ENCODE results near the gene TRIM52. TPM values are rescaled to one million over a fixed set of nuclear protein-coding genes. Genes with fewer than 3 reads are reported as not detected.

Gene TRIM52
- total RNA-seq, 1 experiment from 2014 or later = 3.9 TPM

GRCh38 chr5:181261320-181262049, 542 bp upstream of the TRIM52 start:
- Histone ChIP-seq H3K4me3 (peak overlapping the region; percentile 99), H3K36me3 (peaks cover 47% of the 10 kb centered on the region), H3K9me3 (no peaks in the 10 kb centered on the region), H3K27me3 (no peaks in the 10 kb centered on the region)
- DNase-seq = peak; percentile 87

GRCh38 chr5:181259974-181260719, 796 bp downstream of the TRIM52 start:
- no peaks in the 10 kb centered on the region for H3K27me3 ChIP-seq
- H3K36me3 ChIP-seq = peaks cover 61% of the 10 kb centered on the region
- DNase-seq = no peak
- no peaks in the 10 kb centered on the region for H3K9me3 ChIP-seq
- H3K4me3 ChIP-seq = peak overlapping the region; percentile 99

- H3K9me3 ChIP-seq = no peaks in the 10 kb centered on the region
- H3K36me3 ChIP-seq = peaks cover 66% of the 10 kb centered on the region
- DNase-seq = no peak
- peak overlapping the region; percentile 99 for H3K4me3 ChIP-seq
- H3K27me3 ChIP-seq = no peaks in the 10 kb centered on the region
Observed at GRCh38 chr5:181259283-181259682, 1.7 kb downstream of the TRIM52 start.

GRCh38 chr5:181258576-181258975, 2.4 kb downstream of the TRIM52 start:
- Histone ChIP-seq H3K4me3 (peak overlapping the region; percentile 99), H3K9me3 (no peaks in the 10 kb centered on the region), H3K27me3 (no peaks in the 10 kb centered on the region), H3K36me3 (peaks cover 66% of the 10 kb centered on the region)
- no peak for DNase-seq

GRCh38 chr5:181255836-181256578, 4.9 kb downstream of the TRIM52 start:
- Histone ChIP-seq H3K27me3 (no peaks in the 10 kb centered on the region), H3K36me3 (peaks cover 73% of the 10 kb centered on the region), H3K4me3 (no peak overlapping the region), H3K9me3 (no peaks in the 10 kb centered on the region)
- DNase-seq = no peak

- Histone ChIP-seq H3K4me3 (no peak overlapping the region), H3K27me3 (no peaks in the 10 kb centered on the region), H3K36me3 (peaks cover 76% of the 10 kb centered on the region), H3K9me3 (no peaks in the 10 kb centered on the region)
- DNase-seq = no peak
Observed at GRCh38 chr5:181255276-181255675, 5.7 kb downstream of the TRIM52 start.

- Histone ChIP-seq H3K9me3 (no peaks in the 10 kb centered on the region), H3K36me3 (peaks cover 67% of the 10 kb centered on the region), H3K4me3 (peak overlapping the region; percentile 69), H3K27me3 (no peaks in the 10 kb centered on the region)
- no peak for DNase-seq
Observed at GRCh38 chr5:181248277-181248676, 12.7 kb downstream of the TRIM52 start.

- no peaks in the 10 kb centered on the region for H3K9me3 ChIP-seq
- H3K27me3 ChIP-seq = no peaks in the 10 kb centered on the region
- peak overlapping the region; percentile 69 for H3K4me3 ChIP-seq
- DNase-seq = peak; percentile 98
- H3K36me3 ChIP-seq = peaks cover 67% of the 10 kb centered on the region
Observed at GRCh38 chr5:181246276-181247049, 14.5 kb downstream of the TRIM52 start.

GRCh38 chr5:181245427-181246275, 15.3 kb downstream of the TRIM52 start:
- no peaks in the 10 kb centered on the region for H3K9me3 ChIP-seq
- peak; percentile 32 for DNase-seq
- no peaks in the 10 kb centered on the region for H3K27me3 ChIP-seq
- H3K4me3 ChIP-seq = peak overlapping the region; percentile 69
- peaks cover 69% of the 10 kb centered on the region for H3K36me3 ChIP-seq

- H3K36me3 ChIP-seq = peaks cover 69% of the 10 kb centered on the region
- no peaks in the 10 kb centered on the region for H3K27me3 ChIP-seq
- peak; percentile 92 for DNase-seq
- no peaks in the 10 kb centered on the region for H3K9me3 ChIP-seq
- H3K4me3 ChIP-seq = peak within 1 kb of the TSS; percentile 69
Observed at GRCh38 chr5:181243564-181244343, 17.2 kb downstream of the TRIM52 start, which contains the start of gene RACK1. TSS of gene RACK1 (minus strand) at chr5:181243906. CDS start at chr5:181243800, 106 bp downstream.

- H3K9me3 ChIP-seq = no peaks in the 10 kb centered on the region
- H3K27me3 ChIP-seq = no peaks in the 10 kb centered on the region
- peak; percentile 36 for DNase-seq
- peaks cover 69% of the 10 kb centered on the region for H3K36me3 ChIP-seq
- H3K4me3 ChIP-seq = peak overlapping the region; percentile 69
Observed at GRCh38 chr5:181243018-181243563, 17.9 kb downstream of the TRIM52 start.

- DNase-seq = no peak
Observed at GRCh38 chr5:181242031-181242451, 18.9 kb downstream of the TRIM52 start.

GRCh38 chr5:181241393-181241975, 19.5 kb downstream of the TRIM52 start:
- Histone ChIP-seq H3K4me3 (peak overlapping the region; percentile 69), H3K36me3 (peaks cover 71% of the 10 kb centered on the region), H3K9me3 (no peaks in the 10 kb centered on the region), H3K27me3 (no peaks in the 10 kb centered on the region)
- peak; percentile 80 for DNase-seq

More at GRCh38 chr5:181242031-181242451, 18.9 kb downstream of the TRIM52 start:
- no peaks in the 10 kb centered on the region for H3K9me3 ChIP-seq
- H3K27me3 ChIP-seq = no peaks in the 10 kb centered on the region
- H3K36me3 ChIP-seq = peaks cover 70% of the 10 kb centered on the region
- H3K4me3 ChIP-seq = peak overlapping the region; percentile 69

- DNase-seq = no peak
- peaks cover 91% of the 10 kb centered on the region for H3K36me3 ChIP-seq
- no peak overlapping the region for H3K4me3 ChIP-seq
- H3K9me3 ChIP-seq = no peaks in the 10 kb centered on the region
- H3K27me3 ChIP-seq = no peaks in the 10 kb centered on the region; the same call in 1 of the 2 replicates
Observed at GRCh38 chr5:181239062-181239663, 21.8 kb downstream of the TRIM52 start.
